GM19240 (cell line): ENCODE data around the gene PITHD1.
"Not testable (repeated sequence)": the region's sequence is repeated elsewhere in the genome, so short reads cannot be mapped to it uniquely, and the experiment has no call there.

Source experiments
- DNase-seq: peaks from one replicate; pipeline ENCODE4 v3.0.0; 2011; ENCODE audit warnings: low spot score; ENCODE audit not compliant: insufficient read length

Gene PITHD1

DNA sequence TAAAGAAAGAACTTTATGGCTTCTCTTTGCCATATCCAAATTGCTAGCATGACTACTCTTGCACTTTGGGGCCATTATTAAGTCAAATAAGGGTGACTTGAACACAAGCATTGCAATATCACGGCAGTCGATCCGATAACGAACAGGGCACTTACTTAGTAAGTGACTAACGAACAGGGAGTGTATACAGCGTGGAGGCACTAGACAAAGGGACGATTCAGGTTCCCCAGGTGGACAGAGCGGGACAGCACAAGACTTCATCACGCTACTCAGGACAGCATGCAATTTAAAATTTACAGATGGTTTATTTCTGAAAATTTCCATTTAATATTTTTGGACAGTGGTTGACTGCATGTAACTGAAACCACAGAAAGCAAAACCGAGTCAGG is 5.4 kb upstream of the PITHD1 start:
- DNase-seq: no peak

- no peak for DNase-seq
Measured at GRCh38 chr1:23774174-23774880, 3.9 kb upstream of the PITHD1 start.

- DNase-seq: no peak
Measured at GRCh38 chr1:23776217-23776616, 2.0 kb upstream of the PITHD1 start.

DNA sequence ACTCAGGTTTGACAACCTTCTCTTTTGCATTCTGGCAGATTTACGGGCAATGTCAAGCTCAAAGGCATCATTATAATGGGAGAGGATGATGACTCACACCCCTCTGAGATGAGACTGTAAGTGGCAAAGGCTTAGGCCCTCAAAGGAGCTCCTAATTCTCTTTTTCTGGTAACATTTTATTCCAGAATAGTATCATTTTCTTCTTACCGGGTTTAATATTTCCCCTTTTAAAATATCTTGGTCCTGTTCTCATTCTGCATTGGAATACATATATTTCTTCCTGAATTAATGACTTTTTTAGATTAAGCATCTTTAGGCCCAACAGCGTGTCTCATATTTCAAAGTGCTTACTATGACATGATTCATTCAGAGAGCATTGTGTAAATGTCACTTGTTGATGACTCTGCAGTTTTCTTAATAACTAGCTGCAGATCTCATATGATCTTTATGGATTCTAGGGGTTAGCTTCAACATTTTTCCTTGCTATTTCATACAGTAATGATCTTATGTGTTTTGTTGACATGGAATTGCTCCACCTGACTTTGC is 1.7 kb downstream of the PITHD1 start:
- DNase-seq: no peak

- DNase-seq: not testable (repeated sequence)
Measured at GRCh38 chr1:23783141-23783540, 4.9 kb downstream of the PITHD1 start.

- no peak for DNase-seq
Measured at GRCh38 chr1:23784846-23785245, 6.6 kb downstream of the PITHD1 start.

DNA sequence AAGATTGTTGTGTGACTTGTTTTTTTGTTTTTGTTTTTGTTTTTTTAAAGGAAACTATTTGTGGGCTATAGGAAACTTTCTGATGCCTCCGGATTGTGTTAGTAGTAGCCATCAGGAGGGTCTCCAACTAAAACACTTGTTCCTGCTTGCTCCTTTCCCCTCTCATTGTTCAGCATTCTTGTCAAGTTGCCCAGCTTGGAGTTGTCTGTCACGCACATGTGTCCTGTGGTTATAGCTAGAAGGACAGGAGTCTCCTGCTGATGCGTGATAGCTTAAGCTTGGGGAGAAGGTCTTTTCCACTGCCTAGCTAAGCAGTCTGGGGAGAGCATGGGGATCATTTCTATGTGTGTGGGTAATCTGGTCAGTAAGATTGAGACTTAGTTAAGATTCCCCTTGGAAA is 9.5 kb downstream of the PITHD1 start:
- DNase-seq: no peak

DNA sequence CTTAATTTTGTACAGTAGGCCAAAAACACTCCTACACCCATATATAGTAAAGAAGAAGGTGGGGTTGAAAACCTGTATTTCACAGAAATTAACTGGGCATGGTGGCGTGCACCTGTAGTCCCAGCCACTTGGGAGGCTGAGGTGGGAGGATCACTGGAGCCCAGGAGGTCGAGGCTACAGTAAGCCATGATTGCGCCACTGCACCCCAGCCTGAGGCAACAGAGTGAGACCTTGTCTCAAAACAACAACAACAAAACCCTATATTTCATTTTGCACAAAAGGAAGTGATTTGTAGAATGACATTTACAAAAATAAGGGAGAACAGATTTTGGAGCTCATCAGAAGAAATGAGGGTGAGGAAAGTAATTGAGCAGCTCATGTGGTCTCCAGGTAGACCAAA is 10.5 kb downstream of the PITHD1 start:
- no peak for DNase-seq

GRCh38 chr1:23790696-23791515 is 12.7 kb downstream of the PITHD1 start, which contains the start of gene LYPLA2:
LYPLA2 (plus strand) TSS chr1:23791145; CDS start chr1:23792683, 1,538 bp downstream.
- DNase-seq: peak; percentile 94

DNA sequence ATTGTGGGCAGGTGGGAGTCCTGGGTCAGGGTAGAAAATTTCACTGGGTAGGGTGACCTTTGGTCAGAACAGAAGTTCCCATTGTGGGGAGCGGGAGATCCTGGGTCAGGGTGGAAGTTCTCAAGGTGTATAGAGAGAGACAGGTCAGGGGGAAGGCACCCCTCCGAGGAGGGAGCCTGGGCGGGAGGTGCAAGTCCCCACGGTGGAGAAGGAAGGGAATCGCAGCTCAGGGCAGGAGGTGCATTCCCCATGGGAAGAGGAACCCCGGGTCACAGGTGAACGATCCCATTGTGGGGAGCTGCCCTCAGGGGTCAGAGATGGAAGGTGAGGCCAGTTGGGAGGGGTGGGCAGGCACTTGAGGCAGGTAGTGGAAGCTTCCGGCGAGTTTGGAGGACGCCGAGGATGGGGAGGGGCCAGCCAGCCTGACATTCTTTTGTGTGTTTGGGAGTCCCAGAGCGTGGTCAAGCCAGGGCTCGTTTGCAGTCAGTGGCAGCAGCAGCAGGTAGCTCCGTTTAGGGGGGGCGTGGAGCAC is 13.4 kb downstream of the PITHD1 start:
- DNase-seq: no peak

GRCh38 chr1:23792151-23792945 is 14.1 kb downstream of the PITHD1 start:
- DNase-seq: no peak

DNA sequence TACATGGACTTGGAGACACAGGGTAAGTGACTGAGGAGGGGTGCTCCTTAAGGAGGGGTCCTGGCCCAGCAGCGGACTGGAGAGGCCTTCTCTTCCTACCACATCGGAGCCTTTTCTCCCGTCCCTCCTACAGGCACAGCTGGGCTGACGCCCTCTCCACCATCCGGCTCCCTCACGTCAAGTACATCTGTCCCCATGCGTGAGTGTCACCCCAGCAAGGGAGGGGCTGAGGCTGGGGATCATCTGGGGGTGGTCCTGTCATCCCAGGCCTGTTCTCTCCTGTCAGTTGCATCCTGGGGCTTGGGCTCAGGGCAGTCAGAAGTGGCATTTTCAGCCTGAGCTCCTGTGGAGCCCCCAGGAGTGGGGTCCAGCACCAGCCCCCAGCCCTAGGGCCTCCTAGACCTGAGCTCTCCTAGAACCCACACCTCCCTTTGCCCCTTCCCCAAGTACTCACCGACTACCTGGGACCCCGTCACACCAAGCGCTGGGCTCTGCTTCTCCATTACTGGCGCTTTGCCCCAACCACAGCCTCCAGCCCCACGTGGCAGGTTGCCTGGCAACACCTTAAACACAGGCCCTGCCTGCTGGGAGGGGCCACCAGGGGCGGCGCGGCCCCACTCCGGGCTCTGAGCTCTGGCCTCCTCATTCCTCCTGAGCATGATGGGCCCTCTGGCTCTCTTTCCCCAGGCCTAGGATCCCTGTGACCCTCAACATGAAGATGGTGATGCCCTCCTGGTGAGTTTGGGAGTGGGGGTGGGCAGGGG is 15.0 kb downstream of the PITHD1 start:
- no peak for DNase-seq

GRCh38 chr1:23793861-23794731 is 15.9 kb downstream of the PITHD1 start:
- DNase-seq: no peak

GRCh38 chr1:23794732-23795182 is 16.5 kb downstream of the PITHD1 start:
- DNase-seq: not testable (repeated sequence)

- no peak for DNase-seq
Measured at GRCh38 chr1:23795676-23796465, 17.7 kb downstream of the PITHD1 start.

GRCh38 chr1:23796466-23797271 is 18.5 kb downstream of the PITHD1 start:
- DNase-seq: no peak

GRCh38 chr1:23797478-23798448 is 19.5 kb downstream of the PITHD1 start:
- DNase-seq: no peak
